HepG2 (cell line): ENCODE measurements around the gene CD320. TPM values are rescaled to one million over a fixed set of nuclear protein-coding genes. Genes with fewer than 3 reads are reported as not detected.

Experiments
- CREM ChIP-seq, 2 experiments: sonication (generic) in 1 of 2; formaldehyde crosslinking in 1 of 2; IDR thresholded peaks; 2 replicates each; pipeline versions ENCODE4 v1.4.0 to v1.6.1; 2016 to 2020; ENCODE audit warnings: antibody characterized with exemption in 1 of 2, mild to moderate bottlenecking in 1 of 2, missing genetic modification reagents in 1 of 2
- E2F2 ChIP-seq: sonication (generic); formaldehyde crosslinking; IDR thresholded peaks from 2 replicates; pipeline ENCODE4 v1.4.0; 2020; ENCODE audit warnings: missing genetic modification reagents, borderline replicate concordance
- FOXC1 ChIP-seq: sonication (generic); formaldehyde crosslinking; IDR thresholded peaks from 2 replicates; pipeline ENCODE4 v1.8.0; 2022; ENCODE audit warnings: mild to moderate bottlenecking, missing genetic modification reagents, borderline replicate concordance
- HDAC2 ChIP-seq: sonication (generic); formaldehyde crosslinking; IDR thresholded peaks from 2 replicates; pipeline ENCODE4 v1.4.0; 2020; ENCODE audit warnings: missing genetic modification reagents
- HMGXB4 ChIP-seq, 2 experiments: sonication (generic) in 1 of 2; formaldehyde crosslinking in 1 of 2; IDR thresholded peaks; 2 replicates each; pipeline versions ENCODE4 v1.4.0 to v1.6.1; 2018 to 2020; ENCODE audit warnings: missing genetic modification reagents in 2 of 2, borderline replicate concordance in 1 of 2, low read depth in 1 of 2, mild to moderate bottlenecking in 1 of 2, missing biosample characterization in 1 of 2
- MEIS2 ChIP-seq: sonication (generic); formaldehyde crosslinking; IDR thresholded peaks from 2 replicates; pipeline ENCODE4 v1.9.0; 2021; ENCODE audit warnings: mild to moderate bottlenecking, missing genetic modification reagents
- NFE2L1 ChIP-seq: sonication (generic); formaldehyde crosslinking; IDR thresholded peaks from 2 replicates; pipeline ENCODE4 v1.4.0; 2020; ENCODE audit warnings: missing genetic modification reagents, mild to moderate bottlenecking, borderline replicate concordance
- POLR2AphosphoS5 ChIP-seq: IDR thresholded peaks from 2 replicates; pipeline ENCODE4 v1.6.1; 2012; ENCODE audit warnings: low read depth, low read length
- SAP130 ChIP-seq: IDR thresholded peaks from 2 replicates; pipeline ENCODE4 v1.6.1; 2016; ENCODE audit warnings: low read depth
- THRA ChIP-seq: sonication (generic); formaldehyde crosslinking; IDR thresholded peaks from 2 replicates; pipeline ENCODE4 v1.4.0; 2020; ENCODE audit warnings: missing genetic modification reagents, borderline replicate concordance
- ZNF318 ChIP-seq: sonication (generic); formaldehyde crosslinking; IDR thresholded peaks from 2 replicates; pipeline ENCODE4 v1.4.0; 2020; ENCODE audit warnings: mild to moderate bottlenecking, missing genetic modification reagents
- ZNF496 ChIP-seq: sonication (generic); formaldehyde crosslinking; IDR thresholded peaks from 2 replicates; pipeline ENCODE4 v1.8.1; 2023; ENCODE audit warnings: mild to moderate bottlenecking, moderate library complexity, missing genetic modification reagents; ENCODE audit not compliant: insufficient replicate concordance
- ZNF563 ChIP-seq: sonication (generic); formaldehyde crosslinking; IDR thresholded peaks from 2 replicates; pipeline ENCODE4 v1.8.0; 2022; ENCODE audit warnings: mild to moderate bottlenecking, moderate library complexity, missing genetic modification reagents
- ZNF772 ChIP-seq: sonication (generic); formaldehyde crosslinking; IDR thresholded peaks from 2 replicates; pipeline ENCODE4 v1.5.0; 2020; ENCODE audit warnings: mild to moderate bottlenecking, missing genetic modification reagents
- polyA plus RNA-seq, 8 experiments: library from polyadenylated mRNA; depleted of rRNA in 3 of 8; stranded (reverse) in 7 of 8; unstranded in 1 of 8; fragments of >200 nt; fragmentation: Illumina TruSeq in 4 of 8; extraction: Trizol in 4 of 8; gene quantifications; 2 replicates each; pipeline versions ENCODE4 v1.2.1 to v1.2.3, GENCODE V29; 2011 to 2016; ENCODE audit warnings: low read depth in 4 of 8, missing spikeins in 1 of 8, mixed read lengths in 1 of 8; ENCODE audit not compliant: insufficient read depth in 1 of 8
- total RNA-seq, 5 experiments: library from RNA; depleted of rRNA; stranded (reverse); fragments of >200 nt; fragmentation: Illumina TruSeq; extraction: Trizol; gene quantifications; 2 replicates each; pipeline ENCODE4 v1.2.3, GENCODE V29; 2016; ENCODE audit warnings: low read depth in 1 of 5

Gene CD320
- total and polyA plus RNA-seq, 2 of the 13 experiments (the other 11 are each of a cell fraction or from before 2014, with no cell fraction given) = 83.1 to 99.9 TPM

- TF ChIP-seq ZNF318 = peak; percentile 42; the same call in 1 of the 2 replicates
- no peak for TF ChIP-seq FOXC1 (CRISPR knock-in tag)
- peak; percentile 84 for TF ChIP-seq SAP130 (CRISPR knock-in tag)
- no peak for TF ChIP-seq ZNF496 (CRISPR knock-in tag)
- peak; percentile 95 for TF ChIP-seq CREM (IDR thresholded peaks at IDR 0.05)
- peak; percentile 73 for TF ChIP-seq CREM (CRISPR knock-in tag; IDR thresholded peaks at IDR 0.05)
- TF ChIP-seq MEIS2 (CRISPR knock-in tag) = peak; percentile 55; the same call in 1 of the 2 replicates
- TF ChIP-seq ZNF563 (CRISPR knock-in tag) = peak; percentile 49; the same call in 1 of the 2 replicates
- TF ChIP-seq HDAC2 (CRISPR knock-in tag) = peak; percentile 74
- peak; percentile 84 for TF ChIP-seq THRA (CRISPR knock-in tag)
- TF ChIP-seq POLR2AphosphoS5 = peak; percentile 85
- peak; percentile 84; the same call in 1 of the 2 replicates for TF ChIP-seq E2F2 (CRISPR knock-in tag)
- peak; percentile 91 to 92 for TF ChIP-seq HMGXB4 (CRISPR knock-in tag; IDR thresholded peaks at IDR 0.05; ENCODE audit: borderline replicate concordance in 1 of 2, low read depth in 1 of 2)
- peak; percentile 93; the same call in 1 of the 2 replicates for TF ChIP-seq ZNF772
- no peak for TF ChIP-seq NFE2L1 (CRISPR knock-in tag)
These were observed 13.2 kb upstream of the CD320 start, which contains the start of the genes NDUFA7 and RPS28 (continued) for GRCh38 chr19:8321067-8321985.
